PC-3 (cell line): ENCODE results near the gene BCL6B. TPM values are rescaled to one million over a fixed set of nuclear protein-coding genes. Genes with fewer than 3 reads are reported as not detected.

Experiments used
- ATAC-seq: fragments of 200-7000 bp; cut with Tn5 transposase; 2 replicates; pipeline ENCODE4 v1.9.1; 2020; ENCODE audit warnings: mild to moderate bottlenecking, moderate library complexity
- BruUV-seq: library from RNA; stranded (reverse); fragments of 400-500 nt; replicated peaks from 2 replicates; lab custom pipeline; 2021; lab: Mats Ljungman, UMichigan
- CTCF ChIA-PET: fragments of 300-600 bp; sonication (Branson Sonifier 250); formaldehyde crosslinking; loops from one replicate; lab custom pipeline; 2022; ENCODE audit warnings: antibody characterized with exemption; lab: Charles Lee
- POLR2A ChIA-PET: fragments of 300-600 bp; sonication (Branson Sonifier 250); formaldehyde crosslinking; loops from one replicate; lab custom pipeline; 2022; ENCODE audit warnings: antibody characterized with exemption; ENCODE audit not compliant: unreplicated experiment; lab: Charles Lee
- DNase-seq: peaks from one replicate; pipeline ENCODE4 v3.0.0-alpha.2; 2015
- H2AFZ ChIP-seq: fragments of 300-600 bp; sonication (generic); 2 replicates; pipeline ENCODE4 v1.6.0; 2016; ENCODE audit warnings: antibody characterized with exemption, low read length
- H3F3A ChIP-seq: fragments of 300-600 bp; sonication (generic); one replicate; pipeline ENCODE4 v1.6.0; 2017; ENCODE audit warnings: antibody characterized with exemption, low read length, control low read depth, mild to moderate bottlenecking; ENCODE audit not compliant: unreplicated experiment
- H3K27ac ChIP-seq: fragments of 300-600 bp; sonication (generic); 2 replicates; pipeline ENCODE4 v1.5.1; 2016; ENCODE audit warnings: mild to moderate bottlenecking, low read length
- H3K27me3 ChIP-seq: fragments of 300-600 bp; sonication (generic); 2 replicates; pipeline ENCODE4 v1.6.1; 2016; ENCODE audit warnings: low read length, mixed read lengths
- H3K36me3 ChIP-seq: fragments of 300-600 bp; sonication (generic); 2 replicates; pipeline ENCODE4 v1.6.1; 2016; ENCODE audit warnings: low read depth, mixed run types, low read length, mixed read lengths
- H3K4me1 ChIP-seq: fragments of 300-600 bp; sonication (generic); 2 replicates; pipeline ENCODE4 v1.5.1; 2016; ENCODE audit warnings: low read length; ENCODE audit not compliant: insufficient read depth
- H3K4me2 ChIP-seq: fragments of 300-600 bp; sonication (generic); 2 replicates; pipeline ENCODE4 v1.6.0; 2016; ENCODE audit warnings: low read length
- H3K4me3 ChIP-seq: fragments of 300-600 bp; sonication (generic); 2 replicates; pipeline ENCODE4 v1.5.1; 2016; ENCODE audit warnings: mild to moderate bottlenecking, low read length, mixed read lengths
- H3K79me2 ChIP-seq: fragments of 300-600 bp; sonication (generic); 2 replicates; pipeline ENCODE4 v1.6.1; 2017; ENCODE audit warnings: low read length, mixed read lengths
- H3K9ac ChIP-seq: fragments of 300-600 bp; sonication (generic); 2 replicates; pipeline ENCODE4 v1.6.0; 2016; ENCODE audit warnings: mild to moderate bottlenecking, low read length
- H3K9me2 ChIP-seq: fragments of 300-600 bp; sonication (generic); replicated peaks from 2 replicates; pipeline ENCODE4 v1.6.1; 2016; ENCODE audit warnings: mixed run types, low read length, mixed read lengths
- H3K9me3 ChIP-seq: fragments of 300-600 bp; sonication (generic); 2 replicates; pipeline ENCODE4 v1.6.1; 2016; ENCODE audit warnings: low read length, mixed read lengths
- H4K20me1 ChIP-seq: fragments of 300-600 bp; sonication (generic); 2 replicates; pipeline ENCODE4 v1.6.1; 2016; ENCODE audit warnings: low read length, mixed read lengths
- EZH2 ChIP-seq: fragments of 300-600 bp; sonication (generic); IDR thresholded peaks from one replicate; pipeline ENCODE4 v1.6.1; 2017; ENCODE audit warnings: antibody characterized with exemption, mild to moderate bottlenecking, low read length; ENCODE audit not compliant: unreplicated experiment
- EZH2phosphoT487 ChIP-seq: fragments of 300-600 bp; sonication (generic); IDR thresholded peaks from 2 replicates; pipeline ENCODE4 v1.6.1; 2018; ENCODE audit warnings: mild to moderate bottlenecking, antibody characterized with exemption, low read length, borderline replicate concordance
- intact Hi-C: fragments of 100-400 bp; cut with micrococcal nuclease; formaldehyde crosslinking; loops from 2 replicates; pipeline ENCODE4 v1.9.0; 2023
- total RNA-seq: library from RNA; depleted of rRNA; stranded (reverse); fragments of >200 nt; gene quantifications from 2 replicates; pipeline ENCODE4 v1.2.3, GENCODE V29; 2014
- TF ChIP-seq, protein P1 (sequence below): fragments of 300-600 bp; sonication (generic); conservative IDR thresholded peaks from 2 replicates; pipeline ENCODE4 v1.5.1; 2017; ENCODE audit warnings: antibody characterized with exemption, low read depth, mild to moderate bottlenecking, low read length

Gene BCL6B
- total RNA-seq, 1 experiment from 2014 or later: not detected

DNA sequence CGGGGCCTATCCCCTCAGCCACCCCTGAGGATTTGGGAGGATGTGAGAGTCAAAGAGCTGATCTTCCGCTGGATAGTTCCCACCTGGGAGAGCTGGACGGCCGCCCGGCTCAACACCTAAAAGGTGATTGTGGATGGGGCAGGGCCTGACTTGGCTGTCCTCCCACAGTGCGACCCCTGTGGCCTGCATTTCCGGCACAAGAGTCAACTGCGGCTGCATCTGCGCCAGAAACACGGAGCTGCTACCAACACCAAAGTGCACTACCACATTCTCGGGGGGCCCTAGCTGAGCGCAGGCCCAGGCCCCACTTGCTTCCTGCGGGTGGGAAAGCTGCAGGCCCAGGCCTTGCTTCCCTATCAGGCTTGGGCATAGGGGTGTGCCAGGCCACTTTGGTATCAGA is 4.5 kb downstream of the BCL6B start:
- ATAC-seq (no peak), DNase-seq (no peak)
- no peaks in the 10 kb centered on the region for H3K9me3 ChIP-seq
- no peak overlapping the region for H2AFZ ChIP-seq
- no peaks in the 10 kb centered on the region for H3K4me1 ChIP-seq
- no TSS peak for BruUV-seq
- ChIA-PET POLR2A (no interaction called here), CTCF (no interaction called here)
- H3K27ac ChIP-seq: no peak overlapping the region
- H3K4me2 ChIP-seq: no peak overlapping the region
- H3K9me2 ChIP-seq: no peaks in the 10 kb centered on the region
- TF ChIP-seq, protein P1, sequence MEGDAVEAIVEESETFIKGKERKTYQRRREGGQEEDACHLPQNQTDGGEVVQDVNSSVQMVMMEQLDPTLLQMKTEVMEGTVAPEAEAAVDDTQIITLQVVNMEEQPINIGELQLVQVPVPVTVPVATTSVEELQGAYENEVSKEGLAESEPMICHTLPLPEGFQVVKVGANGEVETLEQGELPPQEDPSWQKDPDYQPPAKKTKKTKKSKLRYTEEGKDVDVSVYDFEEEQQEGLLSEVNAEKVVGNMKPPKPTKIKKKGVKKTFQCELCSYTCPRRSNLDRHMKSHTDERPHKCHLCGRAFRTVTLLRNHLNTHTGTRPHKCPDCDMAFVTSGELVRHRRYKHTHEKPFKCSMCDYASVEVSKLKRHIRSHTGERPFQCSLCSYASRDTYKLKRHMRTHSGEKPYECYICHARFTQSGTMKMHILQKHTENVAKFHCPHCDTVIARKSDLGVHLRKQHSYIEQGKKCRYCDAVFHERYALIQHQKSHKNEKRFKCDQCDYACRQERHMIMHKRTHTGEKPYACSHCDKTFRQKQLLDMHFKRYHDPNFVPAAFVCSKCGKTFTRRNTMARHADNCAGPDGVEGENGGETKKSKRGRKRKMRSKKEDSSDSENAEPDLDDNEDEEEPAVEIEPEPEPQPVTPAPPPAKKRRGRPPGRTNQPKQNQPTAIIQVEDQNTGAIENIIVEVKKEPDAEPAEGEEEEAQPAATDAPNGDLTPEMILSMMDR: no peak
- TF ChIP-seq EZH2 (no peak), EZH2phosphoT487 (no peak)
- H3K9ac ChIP-seq: no peak overlapping the region
- H3K36me3 ChIP-seq: no peaks in the 10 kb centered on the region
- no peaks in the 10 kb centered on the region for H3K79me2 ChIP-seq
- no peaks in the 10 kb centered on the region for H4K20me1 ChIP-seq
- no peaks in the 10 kb centered on the region for H3K27me3 ChIP-seq
- no peaks in the 10 kb centered on the region for H3F3A ChIP-seq
- H3K4me3 ChIP-seq: no peak overlapping the region
- intact Hi-C loops: no loop called here

DNA sequence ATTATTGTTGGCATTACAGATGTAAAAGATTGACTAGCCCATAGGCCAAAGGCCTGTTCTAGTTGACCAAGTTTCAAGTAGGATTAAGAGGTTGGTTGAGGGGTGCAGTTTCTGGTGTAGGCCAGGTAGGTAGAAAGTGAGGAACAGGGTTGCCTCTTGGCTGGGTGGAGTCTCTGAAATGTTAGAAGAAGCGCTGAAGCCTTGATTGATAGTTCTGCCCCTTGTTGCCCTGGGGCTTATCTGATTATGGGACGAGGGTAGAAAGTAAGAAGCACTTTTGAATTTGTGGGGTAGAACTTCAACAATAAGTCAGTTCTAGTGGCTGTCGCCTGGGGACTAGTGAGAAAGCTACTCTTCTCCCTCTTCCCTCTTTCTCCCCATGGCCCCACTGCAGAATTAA is 6.2 kb downstream of the BCL6B start:
- H3K9ac ChIP-seq: no peak overlapping the region
- H3F3A ChIP-seq: no peaks in the 10 kb centered on the region
- intact Hi-C loops: no loop called here
- H3K36me3 ChIP-seq: no peaks in the 10 kb centered on the region
- ATAC-seq (no peak), DNase-seq (no peak)
- H3K4me3 ChIP-seq: no peak overlapping the region
- H3K27me3 ChIP-seq: no peaks in the 10 kb centered on the region
- no TSS peak for BruUV-seq
- POLR2A ChIA-PET: no interaction called here
- no peaks in the 10 kb centered on the region for H3K9me3 ChIP-seq
- H3K4me2 ChIP-seq: no peak overlapping the region
- no peak overlapping the region for H3K27ac ChIP-seq
- H2AFZ ChIP-seq: no peak overlapping the region
- no peaks in the 10 kb centered on the region for H3K4me1 ChIP-seq
- TF ChIP-seq, protein P1: no peak
- TF ChIP-seq EZH2phosphoT487 (no peak), EZH2 (no peak)
- no peaks in the 10 kb centered on the region for H3K9me2 ChIP-seq
- H3K79me2 ChIP-seq: no peaks in the 10 kb centered on the region
- H4K20me1 ChIP-seq: no peaks in the 10 kb centered on the region
- CTCF ChIA-PET: no interaction called here

DNA sequence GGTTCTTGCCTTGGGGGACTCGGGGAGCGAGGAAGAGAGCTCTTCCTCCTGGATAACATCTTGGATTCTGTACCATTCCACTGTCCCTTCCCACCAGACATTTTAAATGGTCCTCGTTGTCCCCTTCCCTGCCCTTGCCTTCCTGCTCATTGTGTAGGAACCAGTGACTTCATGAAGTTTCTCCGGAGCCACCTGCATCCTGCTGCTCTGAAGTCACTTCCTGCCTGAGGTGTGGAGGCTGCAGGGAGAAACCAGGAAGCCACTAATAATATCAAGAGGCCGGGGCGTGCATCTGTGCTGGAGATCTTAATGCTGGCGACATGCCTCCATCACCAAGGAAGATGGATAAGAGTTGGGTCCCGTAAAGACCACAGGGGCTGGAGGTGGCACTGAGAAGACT is 6.8 kb downstream of the BCL6B start:
- Histone ChIP-seq H3K9me3 (no peaks in the 10 kb centered on the region), H3K27ac (no peak overlapping the region), H3K79me2 (no peaks in the 10 kb centered on the region), H3K4me1 (no peaks in the 10 kb centered on the region), H2AFZ (no peak overlapping the region), H3K9me2 (no peaks in the 10 kb centered on the region), H3K4me2 (no peak overlapping the region), H3K9ac (no peak overlapping the region), H3K36me3 (no peaks in the 10 kb centered on the region), H3K4me3 (no peak overlapping the region), H3K27me3 (no peaks in the 10 kb centered on the region), H3F3A (no peaks in the 10 kb centered on the region), H4K20me1 (no peaks in the 10 kb centered on the region)
- DNase-seq (no peak), ATAC-seq (no peak)
- ChIA-PET CTCF (no interaction called here), POLR2A (no interaction called here)
- no TSS peak for BruUV-seq
- intact Hi-C loops: no loop called here
- no peak for TF ChIP-seq EZH2phosphoT487
- TF ChIP-seq, protein P1: no peak
- no peak for TF ChIP-seq EZH2
